GM19452 (cell line): ENCODE results near the gene CLN6.

Experiments
- ATAC-seq: cut with Tn5 transposase; IDR thresholded peaks from one replicate; pipeline ENCODE4 v1.9.1; 2021; ENCODE audit not compliant: unreplicated experiment

CLN6 gene

GRCh38 chr15:68229386-68230156 lies at the start of gene CLN6:
Gene CLN6 (minus strand): TSS chr15:68229728. CDS start chr15:68229584, 144 bp downstream.
- ATAC-seq = peak; percentile 66

- no peak for ATAC-seq
These were observed 49.3 kb upstream of the CLN6 start for GRCh38 chr15:68278595-68279405.

- no peak for ATAC-seq
These were observed 48.7 kb upstream of the CLN6 start for GRCh38 chr15:68278345-68278594.

- peak; percentile 74 for ATAC-seq
These were observed 48.2 kb upstream of the CLN6 start, which contains the start of gene FEM1B for GRCh38 chr15:68277603-68278344. Gene FEM1B (plus strand): TSS chr15:68277745. CDS start chr15:68278418, 673 bp downstream.

GRCh38 chr15:68277131-68277602 lies 47.6 kb upstream of the CLN6 start:
- peak; percentile 9 for ATAC-seq

GRCh38 chr15:68276668-68277067 lies 47.1 kb upstream of the CLN6 start:
- ATAC-seq = no peak

GRCh38 chr15:68275165-68275746 lies 45.7 kb upstream of the CLN6 start:
- ATAC-seq = no peak

- ATAC-seq = no peak
These were observed 44.8 kb upstream of the CLN6 start for GRCh38 chr15:68274201-68274848.

GRCh38 chr15:68272721-68273271 lies 43.3 kb upstream of the CLN6 start:
- no peak for ATAC-seq

GRCh38 chr15:68271854-68272471 lies 42.4 kb upstream of the CLN6 start:
- no peak for ATAC-seq

GRCh38 chr15:68268405-68268804 lies 38.9 kb upstream of the CLN6 start:
- no peak for ATAC-seq

GRCh38 chr15:68265674-68266073 lies 36.1 kb upstream of the CLN6 start:
- no peak for ATAC-seq

- no peak for ATAC-seq
These were observed 35.6 kb upstream of the CLN6 start for GRCh38 chr15:68265081-68265480.

- ATAC-seq = no peak
These were observed 34.8 kb upstream of the CLN6 start for GRCh38 chr15:68264282-68264681.

- ATAC-seq = no peak
These were observed 33.2 kb upstream of the CLN6 start for GRCh38 chr15:68262514-68263356.

GRCh38 chr15:68261980-68262379 lies 32.5 kb upstream of the CLN6 start:
- ATAC-seq = no peak

- ATAC-seq = no peak
These were observed 31.7 kb upstream of the CLN6 start for GRCh38 chr15:68261241-68261640.

- no peak for ATAC-seq
These were observed 30.4 kb upstream of the CLN6 start for GRCh38 chr15:68259883-68260282.

- ATAC-seq = no peak
These were observed 29.2 kb upstream of the CLN6 start for GRCh38 chr15:68258692-68259091.
